ENCODE measurements around the gene ANKS1B.
"Not testable (repeated sequence)": the region's sequence is repeated elsewhere in the genome, so short reads cannot be mapped to it uniquely, and the experiment has no call there.

The ANKS1B gene

DNA sequence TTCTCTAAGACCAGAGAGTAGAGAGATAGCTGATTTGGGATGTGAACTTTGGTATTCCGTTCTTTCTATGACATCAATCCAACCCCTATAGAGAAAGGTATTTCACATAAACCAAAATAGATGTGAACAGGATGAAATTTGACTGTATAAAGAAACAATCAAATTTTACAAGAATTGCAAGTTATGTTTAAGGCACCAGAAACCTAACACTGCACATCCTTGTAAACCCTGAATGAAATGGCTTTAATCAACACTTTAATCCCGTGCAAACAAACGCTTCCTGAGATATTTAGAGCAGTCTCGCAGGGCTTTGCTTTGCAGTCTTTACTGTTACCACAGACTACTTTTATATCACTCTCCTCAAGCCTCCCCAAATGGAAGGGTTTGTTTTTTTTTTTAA lies 1214.5 kb downstream of the ANKS1B start:
- no peak for DNase-seq
- no peaks in the 10 kb centered on the region for H3K9me3 ChIP-seq
- H3K4me3 ChIP-seq (ENCODE audit: low read depth, low read length), result no peak overlapping the region
- H3K36me3 ChIP-seq, result no peaks in the 10 kb centered on the region
- H3K27me3 ChIP-seq, result 0 out of 2 replicates have a peak, but pooled peaks cover 3% of the 10 kb centered on the region
- no peaks in the 10 kb centered on the region for H3K4me1 ChIP-seq
- TF ChIP-seq, protein P1, sequence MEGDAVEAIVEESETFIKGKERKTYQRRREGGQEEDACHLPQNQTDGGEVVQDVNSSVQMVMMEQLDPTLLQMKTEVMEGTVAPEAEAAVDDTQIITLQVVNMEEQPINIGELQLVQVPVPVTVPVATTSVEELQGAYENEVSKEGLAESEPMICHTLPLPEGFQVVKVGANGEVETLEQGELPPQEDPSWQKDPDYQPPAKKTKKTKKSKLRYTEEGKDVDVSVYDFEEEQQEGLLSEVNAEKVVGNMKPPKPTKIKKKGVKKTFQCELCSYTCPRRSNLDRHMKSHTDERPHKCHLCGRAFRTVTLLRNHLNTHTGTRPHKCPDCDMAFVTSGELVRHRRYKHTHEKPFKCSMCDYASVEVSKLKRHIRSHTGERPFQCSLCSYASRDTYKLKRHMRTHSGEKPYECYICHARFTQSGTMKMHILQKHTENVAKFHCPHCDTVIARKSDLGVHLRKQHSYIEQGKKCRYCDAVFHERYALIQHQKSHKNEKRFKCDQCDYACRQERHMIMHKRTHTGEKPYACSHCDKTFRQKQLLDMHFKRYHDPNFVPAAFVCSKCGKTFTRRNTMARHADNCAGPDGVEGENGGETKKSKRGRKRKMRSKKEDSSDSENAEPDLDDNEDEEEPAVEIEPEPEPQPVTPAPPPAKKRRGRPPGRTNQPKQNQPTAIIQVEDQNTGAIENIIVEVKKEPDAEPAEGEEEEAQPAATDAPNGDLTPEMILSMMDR (IDR thresholded peaks at IDR 0.05; ENCODE audit: low read depth, low read length), result no peak

DNA sequence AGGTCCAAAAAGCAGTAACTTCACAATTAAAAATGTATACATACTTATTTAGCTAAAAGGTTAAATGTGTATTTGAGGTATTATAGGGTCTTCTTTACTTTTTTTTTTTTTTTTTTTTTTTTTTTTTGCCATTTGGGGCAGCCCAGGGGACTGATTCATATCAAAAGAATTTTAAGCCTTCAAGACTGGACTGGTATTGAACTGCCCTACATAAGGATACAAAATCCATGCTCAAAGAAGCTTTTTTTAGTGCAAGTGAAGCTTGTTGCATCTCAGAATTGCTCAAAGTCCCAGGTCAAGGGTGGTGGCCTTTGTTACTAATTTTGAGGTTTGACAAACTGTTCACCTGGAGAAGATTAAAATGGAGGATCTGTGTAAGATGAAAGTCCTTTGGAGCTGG lies 1215.7 kb downstream of the ANKS1B start:
- TF ChIP-seq, protein P1 (IDR thresholded peaks at IDR 0.05; ENCODE audit: low read depth, low read length), result no peak
- no peak for DNase-seq
- H3K36me3 ChIP-seq, result no peaks in the 10 kb centered on the region
- no peaks in the 10 kb centered on the region for H3K9me3 ChIP-seq
- peaks cover 6% of the 10 kb centered on the region for H3K27me3 ChIP-seq
- no peak overlapping the region for H3K4me3 ChIP-seq (ENCODE audit: low read depth, low read length)
- no peaks in the 10 kb centered on the region for H3K4me1 ChIP-seq

- no peaks in the 10 kb centered on the region for H3K36me3 ChIP-seq
- no peak for DNase-seq
- no peaks in the 10 kb centered on the region for H3K9me3 ChIP-seq
- no peaks in the 10 kb centered on the region for H3K4me1 ChIP-seq
- H3K4me3 ChIP-seq (ENCODE audit: low read depth, low read length), result no peak overlapping the region
- peaks cover 20% of the 10 kb centered on the region for H3K27me3 ChIP-seq
- TF ChIP-seq, protein P1 (IDR thresholded peaks at IDR 0.05; ENCODE audit: low read depth, low read length), result no peak
Observed at GRCh38 chr12:98767248-98767647, 1217.5 kb downstream of the ANKS1B start.

- H3K9me3 ChIP-seq, result no peaks in the 10 kb centered on the region
- H3K4me1 ChIP-seq, result no peaks in the 10 kb centered on the region
- TF ChIP-seq, protein P1 (IDR thresholded peaks at IDR 0.05; ENCODE audit: low read depth, low read length), result no peak
- no peak for DNase-seq
- H3K27me3 ChIP-seq, result peaks cover 20% of the 10 kb centered on the region
- no peaks in the 10 kb centered on the region for H3K36me3 ChIP-seq
- H3K4me3 ChIP-seq (ENCODE audit: low read depth, low read length), result no peak overlapping the region
Observed at GRCh38 chr12:98763656-98764055, 1221.1 kb downstream of the ANKS1B start.

DNA sequence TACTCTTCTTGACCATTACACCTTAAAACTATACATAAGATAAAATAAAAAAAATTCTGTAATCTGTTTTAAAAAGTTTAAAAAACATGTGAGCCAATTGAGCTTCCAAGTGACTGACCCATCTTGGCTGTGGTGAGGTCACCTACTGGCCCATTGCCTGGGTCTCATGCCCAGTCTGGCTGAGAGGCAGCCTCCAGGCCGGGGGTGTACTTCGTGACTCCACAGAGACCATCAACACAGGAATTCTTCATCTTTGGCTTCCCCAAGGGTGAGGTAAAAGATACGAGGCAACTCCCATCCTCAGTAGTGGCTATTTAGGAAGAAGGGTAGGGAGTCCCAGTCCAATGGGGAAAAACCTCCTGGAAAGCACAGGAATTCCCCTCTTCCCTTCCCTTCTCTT lies 1226.4 kb downstream of the ANKS1B start:
- Histone ChIP-seq H3K36me3 (no peaks in the 10 kb centered on the region), H3K4me3 (ENCODE audit: low read depth, low read length) (no peak overlapping the region), H3K27me3 (peaks cover 13% of the 10 kb centered on the region), H3K9me3 (no peaks in the 10 kb centered on the region), H3K4me1 (no peaks in the 10 kb centered on the region)
- TF ChIP-seq, protein P1 (IDR thresholded peaks at IDR 0.05; ENCODE audit: low read depth, low read length), result no peak
- DNase-seq, result no peak

DNA sequence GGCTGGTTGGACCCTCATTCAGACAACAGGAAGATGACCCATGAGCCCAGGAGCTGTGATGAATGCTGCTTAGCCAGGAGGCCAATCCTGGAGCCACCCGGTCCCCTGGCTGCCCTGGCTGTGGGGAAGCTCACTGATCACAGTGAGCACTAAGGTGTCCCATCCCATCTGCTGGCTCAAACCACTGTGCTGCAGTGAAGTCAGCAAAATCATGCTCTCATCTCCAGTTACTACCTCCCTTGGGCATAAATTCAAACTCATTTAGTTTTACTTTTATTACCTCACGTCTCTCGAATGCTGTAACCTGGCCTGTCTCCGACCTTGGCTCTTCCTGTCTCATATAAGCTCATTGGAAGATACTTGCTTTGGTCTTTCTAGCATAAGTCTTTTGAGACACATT lies 1227.3 kb downstream of the ANKS1B start:
- Histone ChIP-seq H3K27me3 (peaks cover 4% of the 10 kb centered on the region; the same call in 1 of the 2 replicates), H3K36me3 (no peaks in the 10 kb centered on the region), H3K4me1 (no peaks in the 10 kb centered on the region), H3K4me3 (ENCODE audit: low read depth, low read length) (no peak overlapping the region), H3K9me3 (no peaks in the 10 kb centered on the region)
- DNase-seq, result no peak
- TF ChIP-seq, protein P1 (IDR thresholded peaks at IDR 0.05; ENCODE audit: low read depth, low read length), result no peak

GRCh38 chr12:98755855-98756254 lies 1228.9 kb downstream of the ANKS1B start:
- H3K4me1 ChIP-seq; DNase-seq; H3K27me3 ChIP-seq; H3K4me3 ChIP-seq (ENCODE audit: low read depth, low read length); H3K9me3 ChIP-seq; H3K36me3 ChIP-seq: not testable (repeated sequence)
